SJSA1 (cell line): ENCODE results near the gene CLNK. TPM values are rescaled to one million over a fixed set of nuclear protein-coding genes. Genes with fewer than 3 reads are reported as not detected.
"Not testable (repeated sequence)": the region's sequence is repeated elsewhere in the genome, so short reads cannot be mapped to it uniquely, and the experiment has no call there.

Experiments
- DNase-seq, 2 experiments: peaks; one replicate each; pipeline ENCODE4 v3.0.0-alpha.2; 2015 to 2020; ENCODE audit warnings: low spot score in 2 of 2, low read depth in 1 of 2
- H3K27ac ChIP-seq: fragments of 250-450 bp; sonication (Bioruptor Pico); 2 replicates; pipeline ENCODE4 v1.5.1; 2020; ENCODE audit warnings: mild to moderate bottlenecking, moderate library complexity
- H3K27me3 ChIP-seq: fragments of 250-450 bp; sonication (Bioruptor Pico); replicated peaks from 2 replicates; pipeline ENCODE4 v1.5.1; 2020; ENCODE audit warnings: mild to moderate bottlenecking, moderate library complexity
- H3K36me3 ChIP-seq: fragments of 250-450 bp; sonication (Bioruptor Pico); 2 replicates; pipeline ENCODE4 v1.5.1; 2020; ENCODE audit warnings: mild to moderate bottlenecking
- H3K4me1 ChIP-seq: fragments of 250-450 bp; sonication (Bioruptor Pico); replicated peaks from 2 replicates; pipeline ENCODE4 v1.6.1; 2021; ENCODE audit warnings: mild to moderate bottlenecking
- H3K4me3 ChIP-seq: fragments of 250-450 bp; sonication (Bioruptor Pico); 2 replicates; pipeline ENCODE4 v1.5.1; 2020; ENCODE audit warnings: mild to moderate bottlenecking
- H3K9me3 ChIP-seq: fragments of 250-450 bp; sonication (Bioruptor Pico); replicated peaks from 2 replicates; pipeline ENCODE4 v1.5.1; 2020; ENCODE audit warnings: mild to moderate bottlenecking
- total RNA-seq: library from RNA; depleted of rRNA; stranded (reverse); fragments of >200 nt; shearing (Covaris generic); gene quantifications from 2 replicates; pipeline ENCODE4 v1.2.3, GENCODE V29; 2014

Gene CLNK
- total RNA-seq, 1 experiment from 2014 or later, result not detected

GRCh38 chr4:10582059-10582686 lies 102.4 kb downstream of the CLNK start:
- H3K27ac ChIP-seq, result no peak overlapping the region
- no peaks in the 10 kb centered on the region for H3K9me3 ChIP-seq
- no peak overlapping the region for H3K4me3 ChIP-seq
- peak in 1 of 2 experiments; percentile 16 for DNase-seq
- no peaks in the 10 kb centered on the region for H3K36me3 ChIP-seq
- H3K27me3 ChIP-seq, result no peaks in the 10 kb centered on the region
- H3K4me1 ChIP-seq, result 0 out of 2 replicates have a peak, but pooled peaks cover 4% of the 10 kb centered on the region

- no peaks in the 10 kb centered on the region for H3K27me3 ChIP-seq
- 0 out of 2 replicates have a peak, but pooled peaks cover 4% of the 10 kb centered on the region for H3K4me1 ChIP-seq
- H3K9me3 ChIP-seq, result no peaks in the 10 kb centered on the region
- no peak for DNase-seq
- H3K36me3 ChIP-seq, result no peaks in the 10 kb centered on the region
- H3K27ac ChIP-seq, result no peak overlapping the region
- no peak overlapping the region for H3K4me3 ChIP-seq
Measured at GRCh38 chr4:10581022-10581421, 103.5 kb downstream of the CLNK start.

GRCh38 chr4:10579648-10580047 lies 104.9 kb downstream of the CLNK start:
- Histone ChIP-seq H3K4me1 (0 out of 2 replicates have a peak, but pooled peaks cover 4% of the 10 kb centered on the region), H3K27ac (no peak overlapping the region), H3K4me3 (no peak overlapping the region), H3K27me3 (no peaks in the 10 kb centered on the region), H3K36me3 (no peaks in the 10 kb centered on the region), H3K9me3 (no peaks in the 10 kb centered on the region)
- DNase-seq, result no peak

- Histone ChIP-seq H3K27me3 (no peaks in the 10 kb centered on the region), H3K27ac (no peak overlapping the region), H3K36me3 (no peaks in the 10 kb centered on the region), H3K4me3 (no peak overlapping the region), H3K9me3 (no peaks in the 10 kb centered on the region), H3K4me1 (no peaks in the 10 kb centered on the region)
- DNase-seq, result no peak
Measured at GRCh38 chr4:10577508-10578426, 106.8 kb downstream of the CLNK start.

- no peaks in the 10 kb centered on the region for H3K27me3 ChIP-seq
- H3K4me3 ChIP-seq, result no peak overlapping the region
- H3K4me1 ChIP-seq, result no peaks in the 10 kb centered on the region
- no peaks in the 10 kb centered on the region for H3K9me3 ChIP-seq
- H3K36me3 ChIP-seq, result no peaks in the 10 kb centered on the region
- no peak overlapping the region for H3K27ac ChIP-seq
- DNase-seq, result no peak
Measured at GRCh38 chr4:10577018-10577417, 107.5 kb downstream of the CLNK start.

GRCh38 chr4:10576236-10576635 lies 108.3 kb downstream of the CLNK start:
- Histone ChIP-seq H3K4me1 (no peaks in the 10 kb centered on the region), H3K4me3 (no peak overlapping the region), H3K27ac (no peak overlapping the region), H3K27me3 (no peaks in the 10 kb centered on the region), H3K9me3 (no peaks in the 10 kb centered on the region), H3K36me3 (no peaks in the 10 kb centered on the region)
- DNase-seq, result no peak

- H3K4me1 ChIP-seq, result no peaks in the 10 kb centered on the region
- H3K9me3 ChIP-seq, result no peaks in the 10 kb centered on the region
- no peaks in the 10 kb centered on the region for H3K36me3 ChIP-seq
- H3K27ac ChIP-seq, result no peak overlapping the region
- H3K27me3 ChIP-seq, result no peaks in the 10 kb centered on the region
- no peak overlapping the region for H3K4me3 ChIP-seq
- no peak for DNase-seq
Measured at GRCh38 chr4:10575414-10575813, 109.2 kb downstream of the CLNK start.

- not testable (repeated sequence) for H3K4me1 ChIP-seq
Measured at GRCh38 chr4:10574553-10574952, 110.0 kb downstream of the CLNK start.

GRCh38 chr4:10571909-10572308 lies 112.7 kb downstream of the CLNK start:
- Histone ChIP-seq H3K27me3 (no peaks in the 10 kb centered on the region), H3K4me3 (no peak overlapping the region), H3K27ac (no peak overlapping the region), H3K36me3 (no peaks in the 10 kb centered on the region), H3K9me3 (no peaks in the 10 kb centered on the region), H3K4me1 (no peaks in the 10 kb centered on the region)
- DNase-seq, result no peak

More at GRCh38 chr4:10574553-10574952, 110.0 kb downstream of the CLNK start:
- DNase-seq, H3K36me3 ChIP-seq, H3K27me3 ChIP-seq, H3K27ac ChIP-seq, H3K4me3 ChIP-seq, H3K9me3 ChIP-seq: not testable (repeated sequence)

GRCh38 chr4:10569491-10569890 lies 115.1 kb downstream of the CLNK start:
- H3K27ac ChIP-seq, result no peak overlapping the region
- DNase-seq, result no peak
- H3K36me3 ChIP-seq, result no peaks in the 10 kb centered on the region
- H3K4me1 ChIP-seq, result no peaks in the 10 kb centered on the region
- no peaks in the 10 kb centered on the region for H3K9me3 ChIP-seq
- H3K4me3 ChIP-seq, result no peak overlapping the region
- no peaks in the 10 kb centered on the region for H3K27me3 ChIP-seq

GRCh38 chr4:10567766-10568165 lies 116.8 kb downstream of the CLNK start:
- DNase-seq, result no peak
- Histone ChIP-seq H3K9me3 (no peaks in the 10 kb centered on the region), H3K4me1 (no peaks in the 10 kb centered on the region), H3K27me3 (no peaks in the 10 kb centered on the region), H3K4me3 (no peak overlapping the region), H3K36me3 (no peaks in the 10 kb centered on the region), H3K27ac (no peak overlapping the region)

- H3K9me3 ChIP-seq, result no peaks in the 10 kb centered on the region
- H3K27me3 ChIP-seq, result no peaks in the 10 kb centered on the region
- no peak for DNase-seq
- no peaks in the 10 kb centered on the region for H3K36me3 ChIP-seq
- no peak overlapping the region for H3K27ac ChIP-seq
- H3K4me1 ChIP-seq, result no peaks in the 10 kb centered on the region
- H3K4me3 ChIP-seq, result no peak overlapping the region
Measured at GRCh38 chr4:10565166-10565780, 119.3 kb downstream of the CLNK start.

GRCh38 chr4:10554694-10555093 lies 129.9 kb downstream of the CLNK start:
- Histone ChIP-seq H3K4me1 (no peaks in the 10 kb centered on the region), H3K9me3 (no peaks in the 10 kb centered on the region), H3K27me3 (no peaks in the 10 kb centered on the region), H3K36me3 (no peaks in the 10 kb centered on the region), H3K4me3 (no peak overlapping the region), H3K27ac (no peak overlapping the region)
- DNase-seq, result peak in 1 of 2 experiments; percentile 11

- Histone ChIP-seq H3K27ac (no peak overlapping the region), H3K9me3 (no peaks in the 10 kb centered on the region), H3K4me1 (no peaks in the 10 kb centered on the region), H3K4me3 (no peak overlapping the region), H3K36me3 (no peaks in the 10 kb centered on the region), H3K27me3 (no peaks in the 10 kb centered on the region)
- DNase-seq, result no peak
Measured at GRCh38 chr4:10554121-10554520, 130.4 kb downstream of the CLNK start.
